Retina (tissue), 1 donor: Measurements from ENCODE around the gene PRR30.
A peak's percentile ranks its signal among the peaks of the same experiment; 100 is the strongest.
"Not testable (repeated sequence)": the region's sequence is repeated elsewhere in the genome, so short reads cannot be mapped to it uniquely, and the experiment has no call there.

ENCODE experiments used
- DNase-seq: peaks from one replicate; pipeline ENCODE4 v3.0.0-alpha.2; 2016

PRR30 gene

DNA sequence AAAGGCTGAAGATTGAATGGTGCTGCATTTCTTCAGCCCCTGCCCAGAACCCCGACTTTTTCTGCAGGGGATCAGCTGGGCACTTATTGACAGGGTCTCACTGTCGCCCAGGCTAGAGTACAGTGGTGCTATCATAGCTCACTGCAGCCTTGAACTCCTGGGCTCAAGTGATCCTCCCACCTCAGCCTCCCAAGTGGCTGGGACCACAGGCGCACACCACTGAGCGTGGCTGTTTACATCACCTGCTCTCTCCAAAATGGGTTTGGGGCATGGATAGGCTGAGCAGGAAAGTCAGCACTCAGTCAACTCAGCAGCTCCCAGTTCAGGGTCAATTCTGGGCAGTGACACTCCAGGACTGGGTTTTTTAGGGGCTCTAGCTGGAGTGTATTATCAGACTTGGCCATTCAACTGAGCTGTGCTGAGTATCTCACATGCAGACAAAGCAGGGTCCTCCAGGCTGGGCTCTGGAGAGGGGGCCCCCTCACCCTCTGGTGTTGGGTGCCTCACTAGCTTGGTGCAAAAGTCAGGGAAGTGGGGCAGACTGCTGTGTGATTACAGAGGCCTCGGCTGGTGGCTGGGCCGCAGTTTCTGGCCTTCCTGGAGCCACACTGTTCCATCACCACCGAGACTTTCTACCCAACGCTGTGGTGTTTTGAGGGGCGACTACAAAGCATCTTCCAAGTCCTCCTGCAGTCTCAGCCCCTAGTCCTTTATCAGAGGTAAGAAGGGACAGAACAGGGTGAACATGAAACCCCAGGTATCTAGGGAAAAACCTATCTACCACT is 11.1 kb downstream of the PRR30 start:
- DNase-seq: no peak

DNA sequence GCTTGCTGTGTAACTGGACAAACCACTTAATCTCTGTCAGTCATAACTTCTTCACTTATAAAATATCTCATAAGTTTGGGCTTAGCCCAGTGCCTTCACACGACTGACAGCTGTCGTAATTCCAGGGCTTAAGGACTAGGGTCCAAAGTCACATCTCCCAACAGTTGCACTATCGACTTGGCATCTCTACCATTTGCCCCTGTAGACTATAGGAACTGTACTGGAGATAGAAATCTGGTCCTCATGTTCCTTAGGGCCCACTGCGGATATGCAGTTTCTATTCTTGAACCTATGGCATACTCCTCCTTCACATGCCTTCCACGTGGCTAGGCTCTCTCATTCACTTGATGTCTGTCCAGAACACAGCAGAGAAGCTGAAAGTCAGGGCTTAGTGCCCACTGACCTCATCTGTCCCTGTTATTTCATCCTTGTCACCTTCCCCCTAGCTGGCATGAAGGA is 12.9 kb downstream of the PRR30 start:
- no peak for DNase-seq

DNA sequence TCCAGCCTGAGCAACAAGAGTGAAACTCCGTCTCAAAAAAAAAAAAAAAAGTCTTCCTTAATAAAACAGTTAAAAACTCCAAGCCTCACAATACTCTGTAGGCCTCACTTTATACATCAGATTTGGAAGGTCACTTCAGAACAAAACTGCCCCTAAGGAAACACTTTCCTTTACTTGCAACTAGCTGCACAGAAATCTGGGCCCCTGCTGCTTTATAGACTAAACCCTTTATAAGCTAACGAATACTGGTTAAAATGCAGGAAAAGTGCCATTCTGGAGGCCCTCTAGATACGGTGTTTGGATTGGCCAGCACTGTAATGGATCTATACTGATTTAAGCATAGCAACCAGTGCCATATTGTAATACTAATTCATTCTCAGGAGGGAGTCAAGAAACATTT is 14.1 kb downstream of the PRR30 start:
- DNase-seq: no peak

GRCh38 chr2:27123302-27124150 is 15.7 kb downstream of the PRR30 start, which contains the start of gene ABHD1:
ABHD1 (plus strand) TSS chr2:27123815; CDS start chr2:27123949, 134 bp downstream.
- peak; percentile 85 for DNase-seq

DNA sequence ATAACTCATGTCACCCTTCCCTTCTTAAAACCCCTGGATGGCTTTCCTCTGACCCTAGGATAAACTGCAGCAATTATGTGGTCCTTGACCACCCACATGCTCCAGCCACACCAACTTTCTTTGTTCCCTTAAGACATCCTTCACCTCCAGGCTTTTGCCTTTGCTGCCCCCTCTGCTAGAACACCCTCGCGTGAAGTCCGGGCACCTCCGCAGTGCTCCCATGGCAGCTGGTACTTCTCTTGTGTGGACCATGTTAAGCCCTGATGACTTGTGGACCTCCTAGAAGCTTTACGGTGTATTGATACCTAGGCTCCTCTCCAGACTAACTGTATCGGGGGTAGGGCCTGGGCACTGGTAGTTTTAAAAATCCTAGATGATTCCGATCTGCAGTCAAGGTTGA is 16.4 kb downstream of the PRR30 start:
- DNase-seq: peak; percentile 10

DNA sequence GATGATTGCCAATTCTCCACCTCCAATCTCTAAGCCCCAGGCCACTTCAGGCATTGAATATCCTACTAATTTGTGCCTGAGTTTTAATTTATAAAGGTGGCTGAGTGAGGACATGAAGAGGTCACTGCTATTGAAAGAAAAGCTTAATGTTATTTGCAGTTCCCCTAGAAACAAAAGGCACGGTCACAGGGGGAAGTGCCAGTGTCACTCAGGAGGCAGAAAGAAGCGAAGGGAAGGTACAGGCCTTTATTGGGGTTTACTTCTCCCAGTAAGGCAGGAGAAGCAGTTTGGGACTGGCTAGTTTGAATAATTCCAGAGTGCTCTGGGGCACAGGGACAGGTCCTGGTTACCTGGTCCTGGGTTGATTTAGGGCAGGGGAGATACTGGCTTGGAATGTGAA is 17.3 kb downstream of the PRR30 start:
- DNase-seq: no peak

DNA sequence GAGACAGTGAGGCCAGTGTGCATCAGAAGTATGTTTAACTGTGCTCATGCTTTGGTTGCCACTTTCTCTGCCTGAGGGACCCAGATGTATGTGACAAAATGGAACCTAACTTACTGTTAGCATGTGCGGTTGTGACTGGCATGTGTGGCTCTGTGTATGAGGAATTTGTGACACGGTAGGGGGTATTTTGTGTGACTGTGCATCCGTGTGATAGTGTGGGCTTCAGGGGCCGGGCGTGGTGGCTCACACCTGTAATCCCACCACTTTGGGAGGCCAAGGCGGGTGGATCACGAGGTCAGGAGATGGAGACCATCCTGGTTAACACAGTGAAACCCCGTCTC is 19.9 kb downstream of the PRR30 start:
- DNase-seq: not testable (repeated sequence)

GRCh38 chr2:27118525-27119329 is 20.5 kb downstream of the PRR30 start, which contains the start of gene CGREF1:
CGREF1 (minus strand) TSS chr2:27119128; CDS start chr2:27104366, 14,762 bp downstream.
- DNase-seq: peak; percentile 62

DNA sequence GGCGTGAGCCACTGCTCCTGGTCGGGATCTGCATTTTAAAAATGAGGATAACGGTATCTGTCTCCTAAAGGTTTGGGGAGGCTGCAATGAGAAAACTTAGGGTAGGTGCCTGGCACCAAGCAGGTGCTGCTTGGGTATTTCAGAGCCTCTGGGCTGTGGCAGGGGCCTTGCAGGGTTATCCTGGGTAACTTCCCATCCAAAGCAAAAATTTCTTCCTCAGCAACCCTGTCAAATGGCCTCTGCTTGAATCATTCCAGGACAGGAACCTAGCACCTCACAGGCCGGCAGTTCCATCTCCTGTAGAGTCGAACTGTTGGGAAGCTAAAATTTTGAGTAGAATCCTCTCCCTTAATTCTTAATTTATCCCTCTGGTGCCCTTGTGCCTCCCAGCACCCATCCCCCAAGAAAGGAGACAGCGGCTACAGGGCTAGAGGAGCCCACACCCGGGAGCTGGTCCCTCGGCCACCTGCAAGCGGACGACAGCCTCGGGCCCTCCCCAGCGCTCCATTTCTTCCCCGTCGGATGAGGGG is 21.1 kb downstream of the PRR30 start:
- DNase-seq: no peak

DNA sequence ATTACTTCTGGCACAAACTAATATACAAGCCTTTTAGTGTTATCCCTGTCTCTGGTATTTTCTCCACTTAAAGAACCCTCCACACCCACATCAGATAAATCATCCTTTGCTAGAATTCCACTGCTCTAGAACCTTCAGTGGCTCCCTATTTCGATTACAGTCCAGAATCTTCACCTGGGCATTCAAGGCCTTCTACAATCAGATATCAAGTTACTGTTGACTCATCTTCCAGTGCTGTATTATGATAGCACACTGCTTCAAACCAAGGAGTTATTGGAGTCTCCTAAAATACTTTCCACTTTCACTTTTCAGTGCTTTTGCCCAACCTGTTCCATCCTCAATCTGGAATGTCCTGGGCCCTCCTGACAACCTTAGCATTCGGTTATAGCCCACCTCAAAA is 23.7 kb downstream of the PRR30 start:
- DNase-seq: no peak

DNA sequence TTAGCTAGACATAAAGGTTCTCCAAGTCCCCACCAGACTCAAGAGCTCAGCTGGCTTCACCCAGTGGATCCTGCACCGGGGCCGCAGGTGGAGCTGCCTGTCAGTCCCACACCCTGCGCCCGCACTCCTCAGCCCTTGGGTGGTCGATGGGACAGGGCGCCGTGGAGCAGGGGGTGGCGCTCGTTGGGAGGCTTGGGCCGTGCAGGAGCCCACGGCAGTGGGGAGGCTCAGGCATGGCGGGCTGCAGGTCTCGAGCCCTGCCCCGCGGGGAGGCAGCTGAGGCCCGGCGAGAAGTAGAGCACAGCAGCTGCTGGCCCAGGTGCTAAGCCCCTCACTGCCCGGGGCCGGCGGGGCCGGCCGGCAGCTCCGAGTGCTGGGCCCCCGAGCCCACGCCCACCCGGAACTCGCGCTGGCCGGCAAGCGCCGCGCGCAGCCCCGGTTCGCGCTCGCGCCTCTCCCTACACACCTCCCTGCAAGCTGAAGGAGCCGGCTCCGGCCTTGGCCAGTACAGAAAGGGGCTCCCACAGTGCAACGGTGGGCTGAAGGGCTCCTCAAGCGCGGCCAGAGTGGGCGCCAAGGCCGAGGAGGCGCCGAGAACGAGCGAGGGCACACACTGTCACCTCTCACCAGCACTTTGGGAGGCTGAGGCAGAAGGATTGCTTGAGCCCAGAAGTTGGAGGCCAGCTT is 27.7 kb downstream of the PRR30 start:
- DNase-seq: not testable (repeated sequence)

DNA sequence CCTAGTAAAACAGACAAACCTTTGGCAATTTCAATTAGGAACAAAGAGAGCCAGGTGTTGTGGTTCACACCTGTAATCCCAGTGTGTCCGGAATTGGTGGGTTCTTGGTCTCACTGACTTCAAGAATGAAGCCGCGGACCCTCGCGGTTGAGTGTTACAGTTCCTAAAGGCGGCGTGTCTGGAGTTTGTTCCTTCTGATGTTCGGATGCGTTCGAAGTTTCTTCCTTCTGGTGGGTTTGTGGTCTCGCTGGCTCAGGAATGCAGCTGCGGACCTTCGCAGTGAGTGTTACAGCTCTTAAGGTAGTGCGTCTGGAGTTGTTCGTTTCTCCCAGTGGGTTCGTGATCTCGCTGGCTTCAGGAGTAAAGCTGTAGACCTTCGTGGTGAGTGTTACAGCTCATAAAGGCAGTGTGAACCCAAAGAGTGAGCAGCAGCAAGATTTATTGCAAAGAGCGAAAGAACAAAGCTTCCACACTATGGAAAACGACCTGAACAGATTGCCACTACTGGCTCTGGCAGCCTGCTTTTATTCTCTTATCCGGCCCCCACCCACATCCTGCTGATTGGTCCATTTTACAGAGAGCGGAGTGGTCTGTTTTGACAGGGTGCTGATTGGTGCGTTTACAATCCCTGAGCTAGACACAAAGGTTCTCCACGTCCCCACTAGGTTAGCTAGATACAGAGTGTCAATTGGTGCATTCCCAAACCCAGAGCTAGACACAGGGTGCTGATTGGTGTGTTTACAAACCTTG is 28.4 kb downstream of the PRR30 start:
- DNase-seq: not testable (repeated sequence)

- DNase-seq: no peak
Measured at GRCh38 chr2:27109083-27109482, 30.1 kb downstream of the PRR30 start.

DNA sequence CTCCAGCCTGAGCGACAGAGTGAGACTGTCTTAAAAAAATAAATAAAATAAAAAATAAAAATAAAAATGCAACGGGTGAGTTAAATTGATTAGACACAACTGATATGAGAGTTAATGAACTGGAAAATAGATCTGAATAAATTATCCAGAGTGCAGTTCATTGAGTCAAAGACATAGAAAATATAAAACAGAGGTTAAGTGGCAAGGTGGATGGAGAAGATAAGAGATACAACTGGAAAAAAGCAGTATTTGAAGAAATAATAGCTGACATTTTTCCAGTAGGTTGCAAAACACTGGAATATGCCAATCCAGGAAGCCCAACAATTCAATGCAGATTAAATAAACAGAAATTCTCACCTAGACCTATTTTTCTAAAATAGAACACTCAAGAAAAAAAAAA is 31.0 kb downstream of the PRR30 start:
- DNase-seq: no peak

DNA sequence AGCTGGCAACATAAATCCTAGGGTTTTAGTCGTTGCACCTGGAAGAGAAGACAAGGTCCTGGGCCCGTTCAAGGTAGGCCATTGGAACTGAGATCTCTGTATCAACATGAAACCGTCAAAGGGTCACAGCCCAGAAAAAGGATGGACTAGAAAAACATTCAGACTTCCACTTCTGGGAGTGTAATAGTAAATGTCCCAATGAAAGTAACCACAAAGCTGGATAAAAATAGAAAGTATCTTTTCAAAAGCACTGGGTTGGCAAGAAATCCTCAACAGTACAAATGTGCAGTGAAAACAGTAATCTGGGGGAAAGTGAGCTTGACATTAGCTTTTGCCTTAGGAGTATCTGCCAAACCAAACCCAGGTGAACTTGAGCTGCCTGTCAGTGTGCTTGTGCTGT is 33.2 kb downstream of the PRR30 start:
- DNase-seq: no peak

DNA sequence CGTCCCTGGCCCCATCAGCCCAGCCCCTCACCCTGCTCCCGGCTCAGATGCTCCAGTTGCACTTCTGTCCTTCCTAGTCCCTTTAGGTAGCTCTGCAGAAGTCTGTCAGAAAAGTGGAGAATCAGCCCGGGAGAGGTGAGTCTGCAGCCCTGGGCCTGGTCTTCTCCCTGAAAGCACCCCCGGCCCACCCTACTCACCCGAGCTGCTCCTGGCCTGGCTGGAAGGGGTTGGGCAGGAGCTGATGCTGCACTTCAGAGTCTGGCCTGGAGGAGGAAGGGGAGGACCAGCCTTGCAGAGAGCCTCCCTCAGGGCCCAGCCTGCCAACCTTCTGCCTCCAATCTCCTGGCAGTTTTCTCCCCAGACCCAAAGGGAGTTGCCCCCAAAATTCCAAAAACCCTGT is 36.9 kb downstream of the PRR30 start:
- DNase-seq: no peak

- DNase-seq: no peak
Measured at GRCh38 chr2:27100036-27100435, 39.2 kb downstream of the PRR30 start.

DNA sequence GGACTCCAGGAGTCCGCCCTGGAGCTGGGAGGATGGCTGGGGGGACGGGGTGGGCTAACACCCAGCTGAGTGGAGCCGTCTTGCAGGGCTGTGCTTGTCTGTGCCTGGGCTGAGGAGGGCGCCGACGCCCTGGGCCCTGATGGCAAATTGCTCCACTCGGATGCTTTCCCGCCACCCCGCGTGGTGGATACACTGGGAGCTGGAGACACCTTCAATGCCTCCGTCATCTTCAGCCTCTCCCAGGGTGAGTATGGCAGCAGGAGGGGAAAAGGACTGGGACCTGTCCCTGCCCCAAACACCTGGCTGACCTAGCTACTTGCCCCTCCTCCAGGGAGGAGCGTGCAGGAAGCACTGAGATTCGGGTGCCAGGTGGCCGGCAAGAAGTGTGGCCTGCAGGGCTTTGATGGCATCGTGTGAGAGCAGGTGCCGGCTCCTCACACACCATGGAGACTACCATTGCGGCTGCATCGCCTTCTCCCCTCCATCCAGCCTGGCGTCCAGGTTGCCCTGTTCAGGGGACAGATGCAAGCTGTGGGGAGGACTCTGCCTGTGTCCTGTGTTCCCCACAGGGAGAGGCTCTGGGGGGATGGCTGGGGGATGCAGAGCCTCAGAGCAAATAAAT is 39.8 kb downstream of the PRR30 start:
- no peak for DNase-seq

DNA sequence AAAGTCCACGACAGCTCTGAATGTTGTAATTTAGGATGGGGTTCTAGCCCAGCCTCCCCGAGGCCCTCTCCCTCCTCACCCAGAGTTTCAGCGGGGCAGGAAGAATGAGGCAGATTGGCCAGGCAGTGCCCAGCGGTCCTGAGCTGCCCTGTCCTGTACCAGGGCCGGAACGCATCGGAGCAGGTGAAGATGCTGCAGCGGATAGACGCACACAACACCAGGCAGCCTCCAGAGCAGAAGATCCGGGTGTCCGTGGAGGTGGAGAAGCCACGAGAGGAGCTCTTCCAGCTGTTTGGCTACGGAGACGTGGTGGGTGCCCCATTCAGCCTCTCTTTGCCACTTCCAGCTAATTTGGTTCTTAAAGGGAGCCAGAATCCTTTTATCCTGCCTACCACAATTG is 41.9 kb downstream of the PRR30 start:
- DNase-seq: no peak

GRCh38 chr2:27096748-27097297 is 42.4 kb downstream of the PRR30 start:
- DNase-seq: no peak
